Renal pelvis (tissue), 4 donors: ENCODE data around the gene MYCL. TPM values are rescaled to one million over a fixed set of nuclear protein-coding genes. Genes with fewer than 3 reads are reported as not detected.
A peak's percentile ranks its signal among the peaks of the same experiment; 100 is the strongest.
"Not testable (repeated sequence)": the region's sequence is repeated elsewhere in the genome, so short reads cannot be mapped to it uniquely, and the experiment has no call there.

Source experiments
- DNase-seq: peaks from one replicate; pipeline ENCODE4 v3.0.0-alpha.2; 2013
- polyA plus RNA-seq, 3 donors: library from polyadenylated mRNA; unstranded; fragments of 120-200 nt; gene quantifications; one replicate each; pipeline ENCODE4 v1.2.1, GENCODE V29; 2013; ENCODE audit not compliant: insufficient read length in 3 of 3

The MYCL gene
- polyA plus RNA-seq, 3 donors: 8.4 to 10.1 (median 9.0) TPM

GRCh38 chr1:39894884-39895495 is 6.7 kb downstream of the MYCL start:
- DNase-seq: no peak

GRCh38 chr1:39892601-39893595 is 8.8 kb downstream of the MYCL start:
- DNase-seq: peak; percentile 73

GRCh38 chr1:39890880-39891279 is 10.8 kb downstream of the MYCL start:
- DNase-seq: no peak

GRCh38 chr1:39890273-39890672 is 11.4 kb downstream of the MYCL start:
- DNase-seq: no peak

GRCh38 chr1:39886757-39887231 is 14.9 kb downstream of the MYCL start:
- no peak for DNase-seq

- DNase-seq: no peak
Measured at GRCh38 chr1:39885516-39885915, 16.2 kb downstream of the MYCL start.

- DNase-seq: no peak
Measured at GRCh38 chr1:39882152-39882551, 19.6 kb downstream of the MYCL start.

- DNase-seq: no peak
Measured at GRCh38 chr1:39877980-39878956, 23.4 kb downstream of the MYCL start.

GRCh38 chr1:39877231-39877778 is 24.4 kb downstream of the MYCL start:
- DNase-seq: no peak

GRCh38 chr1:39876144-39876543 is 25.6 kb downstream of the MYCL start:
- no peak for DNase-seq

- DNase-seq: no peak
Measured at GRCh38 chr1:39872698-39873097, 29.0 kb downstream of the MYCL start.

GRCh38 chr1:39871796-39872195 is 29.9 kb downstream of the MYCL start:
- no peak for DNase-seq

- not testable (repeated sequence) for DNase-seq
Measured at GRCh38 chr1:39871043-39871442, 30.7 kb downstream of the MYCL start.

- not testable (repeated sequence) for DNase-seq
Measured at GRCh38 chr1:39869538-39870112, 32.1 kb downstream of the MYCL start.

GRCh38 chr1:39866767-39867166 is 35.0 kb downstream of the MYCL start:
- no peak for DNase-seq

GRCh38 chr1:39865762-39866161 is 36.0 kb downstream of the MYCL start:
- DNase-seq: no peak

GRCh38 chr1:39863177-39863576 is 38.5 kb downstream of the MYCL start:
- DNase-seq: no peak

- DNase-seq: no peak
Measured at GRCh38 chr1:39861003-39861402, 40.7 kb downstream of the MYCL start.

- no peak for DNase-seq
Measured at GRCh38 chr1:39859859-39860812, 41.6 kb downstream of the MYCL start.

- no peak for DNase-seq
Measured at GRCh38 chr1:39858315-39858714, 43.4 kb downstream of the MYCL start.
